IPS DF 4.7 (cell line): ENCODE data around the gene SSB.
"Not testable (repeated sequence)": the region's sequence is repeated elsewhere in the genome, so short reads cannot be mapped to it uniquely, and the experiment has no call there.

Experiments used
- DNase-seq: peaks from one replicate; pipeline ENCODE4 v3.0.0-alpha.2; 2013; ENCODE audit warnings: low spot score; ENCODE audit errors: extremely low read depth

Gene SSB

GRCh38 chr2:169798718-169799592 lies at the start of gene SSB:
SSB (plus strand) TSS chr2:169798871; CDS start chr2:169800961, 2,090 bp downstream.
- peak; percentile 56 for DNase-seq

GRCh38 chr2:169752752-169753151 lies 45.9 kb upstream of the SSB start:
- no peak for DNase-seq

GRCh38 chr2:169755083-169755870 lies 43.4 kb upstream of the SSB start:
- no peak for DNase-seq

GRCh38 chr2:169756342-169756741 lies 42.3 kb upstream of the SSB start:
- DNase-seq, result no peak

- DNase-seq, result no peak
Measured at GRCh38 chr2:169757356-169757755, 41.3 kb upstream of the SSB start.

- no peak for DNase-seq
Measured at GRCh38 chr2:169757778-169758177, 40.9 kb upstream of the SSB start.

GRCh38 chr2:169759987-169760386 lies 38.7 kb upstream of the SSB start:
- no peak for DNase-seq

GRCh38 chr2:169760798-169761197 lies 37.9 kb upstream of the SSB start:
- DNase-seq, result not testable (repeated sequence)

- DNase-seq, result no peak
Measured at GRCh38 chr2:169761251-169761969, 37.3 kb upstream of the SSB start.

- no peak for DNase-seq
Measured at GRCh38 chr2:169761970-169762292, 36.7 kb upstream of the SSB start.

- DNase-seq, result no peak
Measured at GRCh38 chr2:169765523-169765922, 33.1 kb upstream of the SSB start.

GRCh38 chr2:169767243-169767888 lies 31.3 kb upstream of the SSB start:
- DNase-seq, result peak; percentile 25

- DNase-seq, result no peak
Measured at GRCh38 chr2:169768262-169768995, 30.2 kb upstream of the SSB start.

- DNase-seq, result no peak
Measured at GRCh38 chr2:169771021-169771420, 27.6 kb upstream of the SSB start.

GRCh38 chr2:169771612-169772011 lies 27.1 kb upstream of the SSB start:
- DNase-seq, result no peak

GRCh38 chr2:169772651-169773050 lies 26.0 kb upstream of the SSB start:
- DNase-seq, result no peak

- DNase-seq, result no peak
Measured at GRCh38 chr2:169775354-169775753, 23.3 kb upstream of the SSB start.

- DNase-seq, result no peak
Measured at GRCh38 chr2:169775765-169776164, 22.9 kb upstream of the SSB start.

GRCh38 chr2:169776252-169776761 lies 22.4 kb upstream of the SSB start:
- no peak for DNase-seq

- no peak for DNase-seq
Measured at GRCh38 chr2:169778446-169778845, 20.2 kb upstream of the SSB start.
